ENCODE results near the gene MYO1B. TPM values are rescaled to one million over a fixed set of nuclear protein-coding genes. Genes with fewer than 3 reads are reported as not detected.

Gene MYO1B
- polyA plus RNA-seq, 1 donor from 2014 or later, result 72.2 TPM

- H3F3A ChIP-seq (ENCODE audit: insufficient read depth, low read length, poor library complexity, severe bottlenecking), result no peaks in the 10 kb centered on the region
- no peak overlapping the region for H2AFZ ChIP-seq (ENCODE audit: low read depth, low read length)
- H3K36me3 ChIP-seq (ENCODE audit: insufficient read depth, low read length), result no peaks in the 10 kb centered on the region
- H3K9ac ChIP-seq (ENCODE audit: low read length), result no peak overlapping the region
- no peaks in the 10 kb centered on the region for H4K20me1 ChIP-seq (ENCODE audit: insufficient read depth)
- no peak overlapping the region for H3K4me2 ChIP-seq (ENCODE audit: low read length)
- H3K27ac ChIP-seq (ENCODE audit: low read length), result no peak overlapping the region
- TF ChIP-seq RAD21 (conservative IDR thresholded peaks at IDR 0.05) (no peak), CTCF (IDR thresholded peaks at IDR 0.05; ENCODE audit: poor library complexity, severe bottlenecking) (no peak), POLR2AphosphoS5 (IDR thresholded peaks at IDR 0.05) (peak; percentile 20), MXI1 (conservative IDR thresholded peaks at IDR 0.05; ENCODE audit: poor library complexity, severe bottlenecking) (no peak), EP300 (conservative IDR thresholded peaks at IDR 0.05; ENCODE audit: poor library complexity, severe bottlenecking) (peak; percentile 55), REST (IDR thresholded peaks at IDR 0.05; ENCODE audit: borderline replicate concordance) (no peak), SMC3 (conservative IDR thresholded peaks at IDR 0.05; ENCODE audit: poor library complexity) (no peak)
- no peak overlapping the region for H3K4me3 ChIP-seq (ENCODE audit: low read length)
- no peaks in the 10 kb centered on the region for H3K9me2 ChIP-seq (ENCODE audit: insufficient read depth, low read length)
- peaks cover 49% of the 10 kb centered on the region for H3K79me2 ChIP-seq (replicated peaks; ENCODE audit: insufficient read depth, low read length)
- H3K27me3 ChIP-seq (ENCODE audit: insufficient read depth, low read depth, low read length), result no peaks in the 10 kb centered on the region
- H3K9me3 ChIP-seq (ENCODE audit: low read length), result no peaks in the 10 kb centered on the region
Observed at GRCh38 chr2:191316246-191316994, 71.2 kb downstream of the MYO1B start.

- Histone ChIP-seq H4K20me1 (ENCODE audit: insufficient read depth) (no peaks in the 10 kb centered on the region), H3K27ac (ENCODE audit: low read length) (no peak overlapping the region), H3K79me2 (replicated peaks; ENCODE audit: insufficient read depth, low read length) (peaks cover 39% of the 10 kb centered on the region), H3K9me3 (ENCODE audit: low read length) (no peaks in the 10 kb centered on the region), H3K4me3 (ENCODE audit: low read length) (no peak overlapping the region), H3K9me2 (ENCODE audit: insufficient read depth, low read length) (no peaks in the 10 kb centered on the region), H3K36me3 (ENCODE audit: insufficient read depth, low read length) (no peaks in the 10 kb centered on the region), H3K4me2 (ENCODE audit: low read length) (no peak overlapping the region), H3K9ac (ENCODE audit: low read length) (no peak overlapping the region), H3F3A (ENCODE audit: insufficient read depth, low read length, poor library complexity, severe bottlenecking) (no peaks in the 10 kb centered on the region), H2AFZ (ENCODE audit: low read depth, low read length) (no peak overlapping the region), H3K27me3 (ENCODE audit: insufficient read depth, low read depth, low read length) (no peaks in the 10 kb centered on the region)
- TF ChIP-seq EP300 (conservative IDR thresholded peaks at IDR 0.05; ENCODE audit: poor library complexity, severe bottlenecking) (no peak), RAD21 (conservative IDR thresholded peaks at IDR 0.05) (no peak), MXI1 (conservative IDR thresholded peaks at IDR 0.05; ENCODE audit: poor library complexity, severe bottlenecking) (no peak), POLR2AphosphoS5 (IDR thresholded peaks at IDR 0.05) (no peak), TAF1 (IDR thresholded peaks at IDR 0.05; ENCODE audit: low read depth) (no peak), SMC3 (conservative IDR thresholded peaks at IDR 0.05; ENCODE audit: poor library complexity) (no peak), CTCF (IDR thresholded peaks at IDR 0.05; ENCODE audit: poor library complexity, severe bottlenecking) (no peak)
Observed at GRCh38 chr2:191318037-191318728, 73.0 kb downstream of the MYO1B start.
